IMR-90 (cell line): ENCODE results near the gene HLA-B.

Source experiments
- CEBPB ChIP-seq: IDR thresholded peaks from 2 replicates; pipeline ENCODE4 v1.6.1; 2012; ENCODE audit warnings: low read depth, low read length, improper control_type of control experiment
- FOS ChIP-seq: fragments of 150-350 bp; IDR thresholded peaks from 2 replicates; pipeline ENCODE4 v1.6.1; 2016; ENCODE audit warnings: low read depth, low read length
- NFE2L2 ChIP-seq: fragments of 150-350 bp; IDR thresholded peaks from 2 replicates; pipeline ENCODE4 v1.6.1; 2016; ENCODE audit warnings: low read depth, mild to moderate bottlenecking, low read length
- POLR2A ChIP-seq: IDR thresholded peaks from 2 replicates; pipeline ENCODE4 v1.6.1; 2012; ENCODE audit warnings: mild to moderate bottlenecking, low read depth, low read length
- RAD21 ChIP-seq: IDR thresholded peaks from 2 replicates; pipeline ENCODE4 v1.6.1; 2012; ENCODE audit warnings: low read length, improper control_type of control experiment
- RCOR1 ChIP-seq: IDR thresholded peaks from 2 replicates; pipeline ENCODE4 v1.6.1; 2012; ENCODE audit warnings: mild to moderate bottlenecking, low read length, improper control_type of control experiment; ENCODE audit not compliant: insufficient replicate concordance
- SMC3 ChIP-seq: fragments of 150-350 bp; IDR thresholded peaks from 2 replicates; pipeline ENCODE4 v1.6.1; 2016; ENCODE audit warnings: low read depth, mild to moderate bottlenecking, antibody characterized with exemption, low read length, moderate library complexity
- TF ChIP-seq, protein P1 (sequence below): conservative IDR thresholded peaks from 2 replicates; pipeline ENCODE4 v1.5.1; 2012; ENCODE audit warnings: mild to moderate bottlenecking, low read depth, low read length, improper control_type of control experiment
- TF ChIP-seq, protein P2 (sequence below): fragments of 150-350 bp; IDR thresholded peaks from 2 replicates; pipeline ENCODE4 v1.6.1; 2016; ENCODE audit warnings: low read depth, mild to moderate bottlenecking, low read length, moderate library complexity, borderline replicate concordance

GRCh38 chr6:31403283-31404060 lies 46.5 kb upstream of the HLA-B start, which contains the start of gene MICA:
- TF ChIP-seq, protein P1, sequence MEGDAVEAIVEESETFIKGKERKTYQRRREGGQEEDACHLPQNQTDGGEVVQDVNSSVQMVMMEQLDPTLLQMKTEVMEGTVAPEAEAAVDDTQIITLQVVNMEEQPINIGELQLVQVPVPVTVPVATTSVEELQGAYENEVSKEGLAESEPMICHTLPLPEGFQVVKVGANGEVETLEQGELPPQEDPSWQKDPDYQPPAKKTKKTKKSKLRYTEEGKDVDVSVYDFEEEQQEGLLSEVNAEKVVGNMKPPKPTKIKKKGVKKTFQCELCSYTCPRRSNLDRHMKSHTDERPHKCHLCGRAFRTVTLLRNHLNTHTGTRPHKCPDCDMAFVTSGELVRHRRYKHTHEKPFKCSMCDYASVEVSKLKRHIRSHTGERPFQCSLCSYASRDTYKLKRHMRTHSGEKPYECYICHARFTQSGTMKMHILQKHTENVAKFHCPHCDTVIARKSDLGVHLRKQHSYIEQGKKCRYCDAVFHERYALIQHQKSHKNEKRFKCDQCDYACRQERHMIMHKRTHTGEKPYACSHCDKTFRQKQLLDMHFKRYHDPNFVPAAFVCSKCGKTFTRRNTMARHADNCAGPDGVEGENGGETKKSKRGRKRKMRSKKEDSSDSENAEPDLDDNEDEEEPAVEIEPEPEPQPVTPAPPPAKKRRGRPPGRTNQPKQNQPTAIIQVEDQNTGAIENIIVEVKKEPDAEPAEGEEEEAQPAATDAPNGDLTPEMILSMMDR: no peak
- TF ChIP-seq SMC3 (no peak), POLR2A (peak; percentile 76; the same call in 1 of the 2 replicates), RCOR1 (no peak), FOS (no peak), CEBPB (no peak), RAD21 (no peak), NFE2L2 (no peak)
- TF ChIP-seq, protein P2, sequence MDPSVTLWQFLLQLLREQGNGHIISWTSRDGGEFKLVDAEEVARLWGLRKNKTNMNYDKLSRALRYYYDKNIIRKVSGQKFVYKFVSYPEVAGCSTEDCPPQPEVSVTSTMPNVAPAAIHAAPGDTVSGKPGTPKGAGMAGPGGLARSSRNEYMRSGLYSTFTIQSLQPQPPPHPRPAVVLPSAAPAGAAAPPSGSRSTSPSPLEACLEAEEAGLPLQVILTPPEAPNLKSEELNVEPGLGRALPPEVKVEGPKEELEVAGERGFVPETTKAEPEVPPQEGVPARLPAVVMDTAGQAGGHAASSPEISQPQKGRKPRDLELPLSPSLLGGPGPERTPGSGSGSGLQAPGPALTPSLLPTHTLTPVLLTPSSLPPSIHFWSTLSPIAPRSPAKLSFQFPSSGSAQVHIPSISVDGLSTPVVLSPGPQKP: no peak
